ENCODE measurements around the gene IL27RA. TPM values are rescaled to one million over a fixed set of nuclear protein-coding genes. Genes with fewer than 3 reads are reported as not detected.
A peak's percentile ranks its signal among the peaks of the same experiment; 100 is the strongest.

Gene IL27RA
- total and polyA plus RNA-seq, 2 experiments from 2014 or later = 5.8 to 8.5 TPM

- Histone ChIP-seq H3K79me2 (ENCODE audit: insufficient read depth) (peaks cover 21% of the 10 kb centered on the region), H3K27me3 (replicated peaks; ENCODE audit: insufficient read depth) (no peaks in the 10 kb centered on the region), H3F3A (ENCODE audit: insufficient read depth) (peaks cover 15% of the 10 kb centered on the region), H3K9me2 (ENCODE audit: insufficient read depth) (no peaks in the 10 kb centered on the region), H3K36me3 (ENCODE audit: low read depth) (no peaks in the 10 kb centered on the region), H3K4me2 (ENCODE audit: unreplicated experiment) (no peak overlapping the region), H3K27ac (no peak overlapping the region), H3K4me1 (ENCODE audit: insufficient read depth) (peaks cover 10% of the 10 kb centered on the region), H3K4me3 (no peak overlapping the region), H2AFZ (no peak overlapping the region), H4K20me1 (ENCODE audit: insufficient read depth) (no peaks in the 10 kb centered on the region), H3K9me3 (ENCODE audit: low read depth) (no peaks in the 10 kb centered on the region), H3K9ac (no peak overlapping the region)
- in situ Hi-C loops (cut with MboI) = no loop called here
- DNase-seq = no peak
- TF ChIP-seq EZH2 (IDR thresholded peaks at IDR 0.05; ENCODE audit: insufficient read depth, poor library complexity, severe bottlenecking) = no peak
- WGBS, 2 experiments (ENCODE audit: low coverage in 1 of 2, low lambda C conversion rate in 2 of 2, missing lambda C conversion rate in 2 of 2) = 95 to 97% methylated on average over 5 of the region's 5 CpGs
Measured at GRCh38 chr19:14086098-14086497, 54.5 kb downstream of the IL27RA start.

DNA sequence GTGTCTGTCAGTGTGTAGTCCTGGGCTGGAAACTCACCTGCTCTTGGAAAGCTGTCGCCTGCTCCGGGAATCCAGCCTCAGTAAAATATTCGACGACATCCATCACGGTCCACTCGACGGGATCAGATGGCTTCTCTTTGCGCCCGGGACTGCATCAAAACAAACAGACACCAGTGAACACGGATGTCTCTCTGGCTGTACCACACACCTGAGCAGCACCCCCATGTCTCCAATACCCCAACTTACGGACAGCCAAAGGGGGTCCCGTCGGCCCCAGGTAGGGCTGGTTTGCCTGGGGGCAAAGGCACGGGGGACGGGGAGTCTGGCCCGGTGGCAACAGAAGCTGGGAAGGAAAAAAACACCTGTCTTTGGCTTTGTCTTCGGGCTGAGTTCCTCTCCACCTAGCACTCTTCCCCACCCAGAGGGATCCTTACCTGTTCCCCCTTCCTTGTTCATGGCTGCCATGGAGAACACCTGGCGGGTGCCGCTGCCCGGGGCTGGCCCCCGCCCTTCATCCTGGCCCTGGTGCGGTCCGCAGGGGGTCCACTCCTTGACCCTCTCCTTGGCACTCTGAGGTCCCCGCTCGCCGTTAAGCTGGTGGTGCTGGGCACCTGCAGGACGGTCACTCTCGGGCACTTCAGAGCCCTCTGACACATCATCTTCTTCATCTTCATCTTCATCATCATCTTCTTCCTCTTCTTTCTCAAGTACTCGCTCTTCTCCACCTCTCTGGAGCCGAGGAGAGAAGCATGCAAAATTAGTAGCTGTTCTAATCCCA is 57.3 kb downstream of the IL27RA start:
- Histone ChIP-seq H3K4me1 (ENCODE audit: insufficient read depth) (peaks cover 3% of the 10 kb centered on the region), H3K9me2 (ENCODE audit: insufficient read depth) (no peaks in the 10 kb centered on the region), H2AFZ (no peak overlapping the region), H3K79me2 (ENCODE audit: insufficient read depth) (peaks cover 10% of the 10 kb centered on the region), H3K36me3 (ENCODE audit: low read depth) (0 out of 2 replicates have a peak, but pooled peaks cover 5% of the 10 kb centered on the region), H3K9ac (peak overlapping the region; percentile 52; the same call in 1 of the 2 replicates), H3K27ac (no peak overlapping the region), H3K4me3 (peak overlapping the region; percentile 73), H3K27me3 (replicated peaks; ENCODE audit: insufficient read depth) (no peaks in the 10 kb centered on the region), H3K4me2 (ENCODE audit: unreplicated experiment) (peak overlapping the region; percentile 51), H4K20me1 (ENCODE audit: insufficient read depth) (no peaks in the 10 kb centered on the region), H3F3A (ENCODE audit: insufficient read depth) (peaks cover 19% of the 10 kb centered on the region), H3K9me3 (ENCODE audit: low read depth) (no peaks in the 10 kb centered on the region)
- TF ChIP-seq EZH2 (IDR thresholded peaks at IDR 0.05; ENCODE audit: insufficient read depth, poor library complexity, severe bottlenecking) (no peak), EZH2phosphoT487 (IDR thresholded peaks at IDR 0.05; ENCODE audit: insufficient read depth, low read depth) (no peak)
- DNase-seq = no peak
- 88 to 90% methylated on average over 30 of the region's 30 CpGs for WGBS, 2 experiments (ENCODE audit: low coverage in 1 of 2, low lambda C conversion rate in 2 of 2, missing lambda C conversion rate in 2 of 2)
- in situ Hi-C loops (cut with MboI) = no loop called here

GRCh38 chr19:14089412-14089661 is 57.8 kb downstream of the IL27RA start:
- H3K4me1 ChIP-seq (ENCODE audit: insufficient read depth) = peaks cover 3% of the 10 kb centered on the region
- TF ChIP-seq EZH2 (IDR thresholded peaks at IDR 0.05; ENCODE audit: insufficient read depth, poor library complexity, severe bottlenecking) = no peak
- H3K9ac ChIP-seq = peak overlapping the region; percentile 52; the same call in 1 of the 2 replicates
- H3F3A ChIP-seq (ENCODE audit: insufficient read depth) = peaks cover 19% of the 10 kb centered on the region
- peak overlapping the region; percentile 51 for H3K4me2 ChIP-seq (ENCODE audit: unreplicated experiment)
- H3K9me2 ChIP-seq (ENCODE audit: insufficient read depth) = no peaks in the 10 kb centered on the region
- peaks cover 10% of the 10 kb centered on the region for H3K79me2 ChIP-seq (ENCODE audit: insufficient read depth)
- no peak overlapping the region for H3K27ac ChIP-seq
- no peaks in the 10 kb centered on the region for H3K27me3 ChIP-seq (replicated peaks; ENCODE audit: insufficient read depth)
- DNase-seq = peak; percentile 43
- 0 out of 2 replicates have a peak, but pooled peaks cover 5% of the 10 kb centered on the region for H3K36me3 ChIP-seq (ENCODE audit: low read depth)
- in situ Hi-C loops (cut with MboI) = no loop called here
- peak overlapping the region; percentile 56 for H2AFZ ChIP-seq
- peak overlapping the region; percentile 73 for H3K4me3 ChIP-seq
- 16 to 17% methylated on average over 13 to 16 of the region's 16 CpGs for WGBS, 2 experiments (ENCODE audit: low coverage in 1 of 2, low lambda C conversion rate in 2 of 2, missing lambda C conversion rate in 2 of 2)
- no peaks in the 10 kb centered on the region for H3K9me3 ChIP-seq (ENCODE audit: low read depth)
- no peaks in the 10 kb centered on the region for H4K20me1 ChIP-seq (ENCODE audit: insufficient read depth)

DNA sequence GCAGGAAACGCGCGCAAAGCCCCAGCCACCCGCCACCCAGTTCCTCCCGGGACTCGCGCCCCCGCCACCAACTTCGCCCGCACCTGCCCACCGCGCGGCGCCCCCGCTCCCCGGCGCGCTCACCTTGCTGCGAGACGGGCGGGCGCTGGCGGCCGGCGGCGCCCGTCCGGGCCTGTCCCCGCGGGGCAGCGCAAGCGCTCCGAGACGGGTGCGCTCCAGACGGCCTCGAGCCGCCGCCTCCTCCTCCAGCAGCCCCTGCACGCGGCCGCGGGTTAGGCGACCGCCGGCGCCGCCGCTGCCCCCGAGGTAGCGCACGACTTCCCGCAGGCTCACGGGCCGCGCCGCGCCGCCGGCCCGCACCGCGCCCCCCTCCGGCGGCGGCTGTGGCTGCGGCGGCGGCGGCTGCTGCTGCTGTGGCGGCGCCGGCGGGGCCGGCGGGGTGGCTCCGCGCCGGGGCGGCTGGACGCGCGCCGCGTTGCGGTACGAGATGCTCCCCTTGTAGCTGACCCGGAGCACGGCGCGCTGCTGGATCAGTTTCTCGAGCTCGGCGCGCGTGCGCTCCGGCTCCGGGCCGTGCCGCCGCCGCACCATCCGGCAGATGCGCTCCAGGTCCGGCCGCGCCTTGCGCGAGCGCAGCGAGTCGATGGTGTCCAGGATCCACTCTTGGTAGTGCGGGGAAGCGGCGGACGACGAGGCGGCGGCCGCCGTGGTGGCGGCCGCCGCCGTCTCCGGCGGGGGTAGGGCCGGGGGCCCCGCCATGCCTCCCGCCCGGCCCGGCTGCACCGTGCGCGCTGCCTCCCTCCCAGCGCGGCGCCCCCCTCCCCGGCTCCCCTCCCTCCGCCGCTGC is 58.3 kb downstream of the IL27RA start:
- Histone ChIP-seq H3K9ac (peak overlapping the region; percentile 64), H3K9me2 (ENCODE audit: insufficient read depth) (no peaks in the 10 kb centered on the region), H3F3A (ENCODE audit: insufficient read depth) (peaks cover 16% of the 10 kb centered on the region), H2AFZ (peak overlapping the region; percentile 66), H3K4me1 (ENCODE audit: insufficient read depth) (peaks cover 3% of the 10 kb centered on the region), H4K20me1 (ENCODE audit: insufficient read depth) (no peaks in the 10 kb centered on the region), H3K79me2 (ENCODE audit: insufficient read depth) (peaks cover 10% of the 10 kb centered on the region), H3K27ac (peak overlapping the region; percentile 36; the same call in 1 of the 2 replicates), H3K27me3 (replicated peaks; ENCODE audit: insufficient read depth) (no peaks in the 10 kb centered on the region), H3K4me2 (ENCODE audit: unreplicated experiment) (peak overlapping the region; percentile 51), H3K4me3 (peak overlapping the region; percentile 84), H3K9me3 (ENCODE audit: low read depth) (no peaks in the 10 kb centered on the region), H3K36me3 (ENCODE audit: low read depth) (0 out of 2 replicates have a peak, but pooled peaks cover 5% of the 10 kb centered on the region)
- DNase-seq = peak; percentile 83
- in situ Hi-C loops (cut with MboI) = no loop called here
- TF ChIP-seq EZH2phosphoT487 (IDR thresholded peaks at IDR 0.05; ENCODE audit: insufficient read depth, low read depth) (no peak), EZH2 (IDR thresholded peaks at IDR 0.05; ENCODE audit: insufficient read depth, poor library complexity, severe bottlenecking) (no peak)
- 0 to 3% methylated on average over 17 to 56 of the region's 142 CpGs for WGBS, 2 experiments (ENCODE audit: low coverage in 1 of 2, low lambda C conversion rate in 2 of 2, missing lambda C conversion rate in 2 of 2)
